GM10266 (cell line): ENCODE data around the gene DKKL1.

ENCODE experiments used
- DNase-seq: peaks from one replicate; pipeline ENCODE4 v3.0.0; 2012; ENCODE audit errors: extremely low spot score
- TF ChIP-seq, protein P1 (sequence below): IDR thresholded peaks from 2 replicates; pipeline ENCODE4 v1.5.1; 2012; ENCODE audit warnings: mild to moderate bottlenecking, low read depth; ENCODE audit not compliant: control insufficient read depth, insufficient read depth; ENCODE audit errors: missing control alignments

DKKL1 gene

DNA sequence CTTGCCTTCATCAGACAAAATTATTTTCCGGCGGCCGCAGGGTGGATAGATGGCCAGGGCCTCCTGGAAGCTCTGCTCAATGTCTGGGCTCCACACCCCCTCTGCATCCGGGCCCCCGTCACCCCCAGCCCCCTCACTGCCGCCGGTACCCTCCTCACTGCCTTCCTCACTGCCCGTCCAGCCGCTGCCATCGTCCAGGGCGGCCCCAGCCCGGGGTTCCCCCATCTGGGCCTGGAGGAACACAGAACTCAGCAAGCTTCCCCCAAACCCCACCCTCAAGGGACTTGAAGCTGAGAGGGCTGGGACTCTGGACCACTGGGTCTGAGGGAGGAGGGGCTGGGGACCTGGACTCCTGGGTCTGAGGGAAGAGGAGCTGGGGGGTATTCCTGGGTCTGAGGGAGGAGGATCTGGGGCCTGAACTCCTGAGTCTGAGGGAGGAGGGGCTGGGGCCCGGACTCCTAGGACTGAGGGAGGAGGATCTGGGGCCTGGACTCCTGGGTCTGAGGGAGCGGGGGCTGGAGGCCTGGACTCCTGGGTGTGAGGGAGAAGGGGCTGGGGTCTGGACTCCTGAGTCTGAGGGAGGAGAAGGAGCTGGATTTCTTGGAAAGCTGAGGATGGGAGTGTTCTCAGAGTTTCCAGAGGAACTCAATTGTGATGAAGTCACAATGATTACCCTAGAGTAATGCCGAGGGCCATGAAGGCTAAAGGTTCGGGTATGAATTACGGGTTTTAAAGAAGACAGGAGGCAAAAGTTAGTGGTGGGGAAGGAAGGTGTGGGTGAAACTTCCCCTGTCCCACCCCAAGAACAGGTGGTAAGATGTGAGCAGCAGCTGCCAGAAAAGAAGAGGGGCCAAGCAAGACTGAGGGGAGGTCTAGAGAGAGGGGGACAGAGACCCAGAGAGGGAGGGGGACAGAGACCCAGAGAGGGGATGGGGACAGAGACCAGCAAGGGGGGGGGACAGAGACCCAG is 3.5 kb upstream of the DKKL1 start:
- TF ChIP-seq, protein P1, sequence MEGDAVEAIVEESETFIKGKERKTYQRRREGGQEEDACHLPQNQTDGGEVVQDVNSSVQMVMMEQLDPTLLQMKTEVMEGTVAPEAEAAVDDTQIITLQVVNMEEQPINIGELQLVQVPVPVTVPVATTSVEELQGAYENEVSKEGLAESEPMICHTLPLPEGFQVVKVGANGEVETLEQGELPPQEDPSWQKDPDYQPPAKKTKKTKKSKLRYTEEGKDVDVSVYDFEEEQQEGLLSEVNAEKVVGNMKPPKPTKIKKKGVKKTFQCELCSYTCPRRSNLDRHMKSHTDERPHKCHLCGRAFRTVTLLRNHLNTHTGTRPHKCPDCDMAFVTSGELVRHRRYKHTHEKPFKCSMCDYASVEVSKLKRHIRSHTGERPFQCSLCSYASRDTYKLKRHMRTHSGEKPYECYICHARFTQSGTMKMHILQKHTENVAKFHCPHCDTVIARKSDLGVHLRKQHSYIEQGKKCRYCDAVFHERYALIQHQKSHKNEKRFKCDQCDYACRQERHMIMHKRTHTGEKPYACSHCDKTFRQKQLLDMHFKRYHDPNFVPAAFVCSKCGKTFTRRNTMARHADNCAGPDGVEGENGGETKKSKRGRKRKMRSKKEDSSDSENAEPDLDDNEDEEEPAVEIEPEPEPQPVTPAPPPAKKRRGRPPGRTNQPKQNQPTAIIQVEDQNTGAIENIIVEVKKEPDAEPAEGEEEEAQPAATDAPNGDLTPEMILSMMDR = no peak
- DNase-seq = no peak

DNA sequence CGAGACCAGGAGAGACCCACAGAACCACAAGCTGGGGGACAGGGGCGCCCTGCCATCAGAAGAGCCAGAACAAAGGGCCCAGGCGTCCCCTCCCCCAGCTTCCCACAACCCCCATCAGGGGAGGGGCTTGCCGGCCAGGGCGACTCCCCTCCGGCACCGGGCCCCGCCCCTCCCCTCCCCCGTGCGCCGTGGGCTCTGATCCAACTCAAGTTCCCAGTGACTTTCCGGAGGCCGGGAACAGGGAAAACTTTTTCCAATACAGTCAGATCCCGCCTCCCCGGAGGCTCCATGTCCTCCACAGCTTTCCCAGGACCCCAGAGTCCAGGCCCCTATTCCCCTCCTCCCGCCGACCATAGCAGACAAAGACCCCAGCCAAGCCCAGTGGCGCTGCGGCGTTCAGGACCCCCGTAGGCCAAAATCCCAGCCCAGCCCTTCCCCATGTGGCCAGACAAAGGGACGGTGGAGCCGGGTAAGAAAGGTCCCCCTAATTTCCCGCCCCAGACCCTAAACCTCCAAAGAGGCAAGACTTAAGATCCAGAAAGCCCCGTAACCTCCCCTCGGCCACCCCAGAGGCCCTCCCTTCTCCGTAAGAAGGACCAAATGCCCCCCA is 2.1 kb upstream of the DKKL1 start:
- DNase-seq = no peak
- TF ChIP-seq, protein P1 = no peak

DNA sequence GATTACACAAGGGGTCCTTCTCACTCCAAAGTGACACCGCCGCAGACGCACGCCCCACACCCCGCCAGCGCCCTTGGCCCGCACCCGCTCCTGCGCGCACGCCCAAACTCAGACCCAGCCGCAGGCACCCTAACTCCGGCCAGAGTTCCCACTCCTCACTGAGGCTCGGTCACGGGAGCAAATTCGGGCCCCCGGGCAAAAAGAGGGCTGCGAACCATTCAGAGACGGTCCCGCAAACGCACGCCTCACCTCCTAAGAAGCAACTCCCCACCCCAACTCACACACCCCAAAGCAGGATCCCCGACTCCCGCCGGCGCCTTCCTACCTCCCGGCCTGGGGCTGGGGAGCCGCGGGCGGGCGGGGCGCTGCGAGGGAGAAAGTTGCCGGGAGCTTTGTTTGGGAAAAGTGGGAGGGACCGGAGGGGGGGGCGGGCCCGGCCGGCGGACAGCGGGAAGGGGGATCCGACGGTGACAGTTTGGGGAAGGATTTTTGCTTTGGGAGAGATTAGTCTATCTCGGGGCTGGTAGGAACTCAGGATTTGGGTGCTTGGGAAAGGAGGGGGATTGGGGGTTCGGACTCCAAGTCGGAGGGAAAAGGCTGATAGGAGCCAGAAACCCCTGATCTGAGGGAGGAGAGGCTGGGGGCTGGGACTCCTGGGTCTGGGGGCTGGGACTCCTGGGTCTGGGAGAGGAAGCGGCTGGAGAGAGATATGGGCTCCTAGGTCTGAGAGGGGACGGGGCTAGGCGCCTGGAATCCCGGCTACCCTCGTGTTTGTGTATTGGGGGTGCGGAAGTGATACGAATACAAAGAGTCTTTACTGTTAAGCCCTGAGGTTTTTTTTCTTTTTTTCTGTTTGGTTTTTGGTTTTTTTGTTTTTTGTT is 1.4 kb upstream of the DKKL1 start, which contains the start of gene TEAD2:
TSS of gene TEAD2 (minus strand) at position 369 of the 881 bp plus-strand sequence. CDS start 2,341 bp downstream, outside the sequence.
- TF ChIP-seq, protein P1 = no peak
- no peak for DNase-seq

DNA sequence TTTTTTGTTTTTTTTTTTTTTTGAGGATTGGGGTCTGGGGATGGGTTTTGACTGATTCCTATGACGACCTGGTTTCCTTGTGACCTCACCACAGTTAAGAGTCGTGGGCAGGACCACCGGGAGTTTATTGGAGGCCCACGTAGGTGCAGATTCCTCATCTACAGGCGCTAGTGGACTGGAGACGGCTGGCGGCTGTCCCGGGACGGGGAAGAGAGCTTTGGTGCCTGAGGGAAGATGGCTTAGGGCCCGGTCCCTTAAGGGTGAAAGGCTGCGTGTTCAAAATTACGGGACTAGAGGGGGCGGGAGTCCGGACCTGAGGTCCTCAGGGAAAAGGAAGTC is 779 bp upstream of the DKKL1 start:
- TF ChIP-seq, protein P1 = no peak

DNA sequence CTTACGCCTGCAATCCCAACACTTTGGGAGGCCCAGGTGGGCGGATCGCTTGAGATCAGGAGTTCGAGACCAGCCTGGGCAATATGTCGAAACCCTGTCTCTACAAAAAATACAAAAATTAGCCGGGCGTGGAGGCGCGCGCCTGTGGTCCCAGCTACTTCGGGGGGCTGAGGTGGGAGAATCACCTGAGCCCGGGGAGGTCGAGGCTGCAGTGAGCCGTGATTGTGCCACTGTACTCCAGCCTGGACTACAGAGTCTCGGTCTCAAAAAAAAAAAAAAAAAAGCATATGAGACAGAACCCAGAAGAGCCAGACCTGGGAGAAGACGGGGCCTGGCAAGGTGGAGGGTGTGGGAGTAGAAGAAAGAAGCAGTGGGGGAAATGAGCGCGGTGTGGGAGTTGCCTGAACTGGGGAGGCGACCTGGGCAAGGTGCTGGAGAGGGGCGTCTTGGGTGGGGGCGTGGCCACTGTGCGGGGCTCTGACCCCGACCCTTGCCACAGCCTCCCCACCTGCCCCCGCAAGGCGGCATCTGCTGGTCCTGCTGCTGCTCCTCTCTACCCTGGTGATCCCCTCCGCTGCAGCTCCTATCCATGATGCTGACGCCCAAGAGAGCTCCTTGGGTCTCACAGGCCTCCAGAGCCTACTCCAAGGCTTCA is 533 bp downstream of the DKKL1 start:
- TF ChIP-seq, protein P1 = no peak
- no peak for DNase-seq

More for the DNA sequence above, 779 bp upstream of the DKKL1 start:
- peak; percentile 46 for DNase-seq

DNA sequence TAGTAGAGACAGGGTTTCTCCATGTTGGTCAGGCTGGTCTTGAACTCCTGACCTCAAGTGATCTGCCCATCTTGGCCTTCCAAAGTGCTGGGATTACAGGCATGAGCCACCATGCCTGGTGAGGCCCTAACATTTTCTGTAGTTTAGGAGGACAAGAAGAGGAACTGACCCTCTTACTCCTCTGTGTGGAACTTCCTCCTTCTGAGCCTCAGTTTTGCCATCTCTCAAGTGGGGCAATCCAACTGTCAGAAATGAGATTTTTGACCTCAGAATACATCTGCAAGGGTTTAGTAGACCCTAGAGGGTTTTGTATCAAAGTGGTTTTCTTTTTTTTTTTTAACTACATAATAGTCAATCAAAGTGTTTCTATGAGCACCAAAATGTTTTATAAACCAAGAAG is 2.4 kb downstream of the DKKL1 start:
- TF ChIP-seq, protein P1 = no peak
- no peak for DNase-seq
